ENCODE measurements around the gene APOLD1. TPM values are rescaled to one million over a fixed set of nuclear protein-coding genes. Genes with fewer than 3 reads are reported as not detected.

The APOLD1 gene
- total and polyA plus RNA-seq, 4 donors, result 1.4 to 5.1 (median 2.6) TPM

- H3K27ac ChIP-seq (ENCODE audit: low read depth in 1 of 2, low read length in 2 of 2), result no peak overlapping the region
- no peak overlapping the region for H3K9ac ChIP-seq (ENCODE audit: low read depth in 1 of 2, low read length in 2 of 2)
- no peak overlapping the region for H3K4me3 ChIP-seq (ENCODE audit: low read depth in 1 of 3, low read length in 3 of 3)
- H3K9me3 ChIP-seq (ENCODE audit: control insufficient read depth in 4 of 4, low read length in 3 of 4), result no peaks in the 10 kb centered on the region
- TF ChIP-seq YY1 (IDR thresholded peaks at IDR 0.05), result no peak
- TF ChIP-seq HNF4G (IDR thresholded peaks at IDR 0.05), result no peak
- TF ChIP-seq FOXA1 (IDR thresholded peaks at IDR 0.05), result no peak
- no peak for TF ChIP-seq RAD21 (IDR thresholded peaks at IDR 0.05)
- no peak for TF ChIP-seq TAF1 (conservative IDR thresholded peaks at IDR 0.05)
- TF ChIP-seq RXRA (IDR thresholded peaks at IDR 0.05), result no peak
- TF ChIP-seq FOXA2 (IDR thresholded peaks at IDR 0.05), result no peak
- TF ChIP-seq NR2F2 (IDR thresholded peaks at IDR 0.05), result no peak
- TF ChIP-seq, protein P1, sequence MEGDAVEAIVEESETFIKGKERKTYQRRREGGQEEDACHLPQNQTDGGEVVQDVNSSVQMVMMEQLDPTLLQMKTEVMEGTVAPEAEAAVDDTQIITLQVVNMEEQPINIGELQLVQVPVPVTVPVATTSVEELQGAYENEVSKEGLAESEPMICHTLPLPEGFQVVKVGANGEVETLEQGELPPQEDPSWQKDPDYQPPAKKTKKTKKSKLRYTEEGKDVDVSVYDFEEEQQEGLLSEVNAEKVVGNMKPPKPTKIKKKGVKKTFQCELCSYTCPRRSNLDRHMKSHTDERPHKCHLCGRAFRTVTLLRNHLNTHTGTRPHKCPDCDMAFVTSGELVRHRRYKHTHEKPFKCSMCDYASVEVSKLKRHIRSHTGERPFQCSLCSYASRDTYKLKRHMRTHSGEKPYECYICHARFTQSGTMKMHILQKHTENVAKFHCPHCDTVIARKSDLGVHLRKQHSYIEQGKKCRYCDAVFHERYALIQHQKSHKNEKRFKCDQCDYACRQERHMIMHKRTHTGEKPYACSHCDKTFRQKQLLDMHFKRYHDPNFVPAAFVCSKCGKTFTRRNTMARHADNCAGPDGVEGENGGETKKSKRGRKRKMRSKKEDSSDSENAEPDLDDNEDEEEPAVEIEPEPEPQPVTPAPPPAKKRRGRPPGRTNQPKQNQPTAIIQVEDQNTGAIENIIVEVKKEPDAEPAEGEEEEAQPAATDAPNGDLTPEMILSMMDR (IDR thresholded peaks at IDR 0.05; ENCODE audit: low read depth, low read length, missing input control), result no peak
- no peaks in the 10 kb centered on the region for H3K27me3 ChIP-seq (ENCODE audit: control insufficient read depth in 4 of 4, insufficient read depth in 4 of 4, low read length in 3 of 4)
- H3K36me3 ChIP-seq (ENCODE audit: control insufficient read depth in 4 of 4, insufficient read depth in 3 of 4, low read depth in 1 of 4, low read length in 3 of 4), result peaks cover 0 to 2% (median 0%) of the 10 kb centered on the region in 4 donors
- H3K4me1 ChIP-seq (ENCODE audit: control insufficient read depth in 4 of 4, insufficient read depth in 4 of 4, low read length in 3 of 4), result peaks cover 0 to 18% (median 10%) of the 10 kb centered on the region in 4 donors
- no peak for DNase-seq (ENCODE audit: low spot score)
- WGBS, result 80% methylated on average over 10 of the region's 10 CpGs
Measured at GRCh38 chr12:12810553-12811021, 25.1 kb downstream of the APOLD1 start.

DNA sequence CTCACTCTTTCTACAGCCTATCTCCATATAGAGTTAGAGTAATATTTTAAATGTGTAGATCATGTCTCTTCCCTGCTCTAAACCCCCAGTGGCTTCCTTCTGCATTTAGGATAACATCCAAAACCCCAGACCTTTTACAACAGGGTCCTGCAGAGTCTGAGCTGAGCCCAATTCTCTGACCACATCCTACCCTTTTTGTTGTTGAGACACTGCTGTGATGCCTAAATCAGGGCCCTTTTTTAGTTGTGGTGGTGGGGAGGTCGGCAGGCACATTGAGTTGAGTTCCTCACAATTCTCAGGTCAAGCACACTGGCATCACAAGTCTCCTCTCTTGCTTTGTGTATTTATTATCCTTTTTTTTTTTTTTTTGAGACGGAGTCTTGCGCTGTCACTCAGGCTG lies 25.9 kb downstream of the APOLD1 start:
- no peak overlapping the region for H3K9ac ChIP-seq (ENCODE audit: low read depth in 1 of 2, low read length in 2 of 2)
- 90% methylated on average over 3 of the region's 3 CpGs for WGBS
- no peaks in the 10 kb centered on the region for H3K27me3 ChIP-seq (ENCODE audit: control insufficient read depth in 4 of 4, insufficient read depth in 4 of 4, low read length in 3 of 4)
- TF ChIP-seq RXRA (IDR thresholded peaks at IDR 0.05) (no peak), JUND (IDR thresholded peaks at IDR 0.05) (no peak), SP1 (IDR thresholded peaks at IDR 0.05) (no peak), FOXA2 (IDR thresholded peaks at IDR 0.05) (no peak), REST (IDR thresholded peaks at IDR 0.05) (no peak), HNF4G (IDR thresholded peaks at IDR 0.05) (no peak), ZBTB33 (IDR thresholded peaks at IDR 0.05) (no peak), FOXA1 (IDR thresholded peaks at IDR 0.05) (no peak), HNF4A (conservative IDR thresholded peaks at IDR 0.05) (no peak), TAF1 (conservative IDR thresholded peaks at IDR 0.05) (no peak), GABPA (IDR thresholded peaks at IDR 0.05 in 1 of 2, conservative IDR thresholded peaks at IDR 0.05 in 1 of 2) (no peak)
- TF ChIP-seq, protein P1 (IDR thresholded peaks at IDR 0.05; ENCODE audit: low read depth, low read length, missing input control), result no peak
- DNase-seq (ENCODE audit: low spot score), result no peak
- H3K4me3 ChIP-seq (ENCODE audit: low read depth in 1 of 3, low read length in 3 of 3), result no peak overlapping the region
- no peaks in the 10 kb centered on the region for H3K9me3 ChIP-seq (ENCODE audit: control insufficient read depth in 4 of 4, low read length in 3 of 4)
- peaks cover 0 to 2% (median 0%) of the 10 kb centered on the region in 4 donors for H3K36me3 ChIP-seq (ENCODE audit: control insufficient read depth in 4 of 4, insufficient read depth in 3 of 4, low read depth in 1 of 4, low read length in 3 of 4)
- H3K27ac ChIP-seq (ENCODE audit: low read depth in 1 of 2, low read length in 2 of 2), result no peak overlapping the region
- H3K4me1 ChIP-seq (ENCODE audit: control insufficient read depth in 4 of 4, insufficient read depth in 4 of 4, low read length in 3 of 4), result peaks cover 0 to 18% (median 10%) of the 10 kb centered on the region in 4 donors

All from liver (tissue), 9 donors.